Measurements from ENCODE around the gene ERGIC1.

- TF ChIP-seq PKNOX1 (IDR thresholded peaks at IDR 0.05) (no peak), FOXK2 (IDR thresholded peaks at IDR 0.05) (no peak), NFRKB (IDR thresholded peaks at IDR 0.05) (no peak), FOXA1 (IDR thresholded peaks at IDR 0.05) (no peak), ARNT (IDR thresholded peaks at IDR 0.05) (no peak), SP1 (IDR thresholded peaks at IDR 0.05) (no peak), BHLHE40 (IDR thresholded peaks at IDR 0.05; ENCODE audit: borderline replicate concordance) (no peak), FOXM1 (IDR thresholded peaks at IDR 0.05; ENCODE audit: borderline replicate concordance) (no peak)
Observed at GRCh38 chr5:172866378-172866777, 32.3 kb downstream of the ERGIC1 start.

Measured in HEK293T (cell line).